GM19463 (cell line): ENCODE results near the gene RASGRP2.

Experiments
- ATAC-seq: cut with Tn5 transposase; IDR thresholded peaks from one replicate; pipeline ENCODE4 v1.9.1; 2021; ENCODE audit warnings: mild to moderate bottlenecking, moderate library complexity; ENCODE audit not compliant: unreplicated experiment

The RASGRP2 gene

DNA sequence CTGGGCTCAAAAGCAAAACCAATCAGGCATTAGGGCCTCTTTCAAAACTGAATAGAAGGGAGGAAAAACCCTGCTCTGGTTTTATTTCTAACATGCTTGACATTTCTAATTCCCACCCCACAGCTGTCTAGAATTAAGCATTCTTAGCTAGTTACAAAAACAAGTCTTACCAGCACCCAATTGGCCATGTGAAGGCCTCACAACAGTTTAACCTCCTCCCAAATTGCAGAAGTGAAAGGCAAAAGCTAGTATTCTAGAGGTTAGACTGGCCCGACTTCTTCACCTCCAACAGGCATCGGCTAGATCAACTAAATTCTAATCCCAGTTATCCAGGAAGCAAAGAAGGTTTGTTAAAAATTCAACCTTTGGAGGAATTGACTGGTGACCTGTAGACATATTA is 27.9 kb upstream of the RASGRP2 start:
- ATAC-seq, result no peak

DNA sequence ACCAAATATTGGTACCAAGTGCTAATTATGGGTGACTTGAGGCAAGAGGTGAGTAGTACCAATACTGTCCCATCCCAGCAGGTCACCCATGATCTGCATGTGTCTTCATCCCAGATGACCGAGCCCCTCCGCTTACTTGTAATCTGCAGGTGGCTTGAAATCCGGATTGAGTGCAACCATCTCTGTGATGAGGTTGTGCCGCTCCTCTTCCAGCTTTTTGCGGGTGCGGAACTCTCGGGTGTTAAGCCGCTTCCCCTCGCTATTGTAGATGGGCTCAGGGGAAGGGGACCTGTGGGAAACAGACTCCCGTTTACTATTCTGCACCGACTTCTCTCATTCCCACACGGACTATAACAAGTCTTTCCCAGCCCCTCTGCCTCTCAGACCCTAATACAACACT is 26.2 kb upstream of the RASGRP2 start:
- ATAC-seq, result no peak

DNA sequence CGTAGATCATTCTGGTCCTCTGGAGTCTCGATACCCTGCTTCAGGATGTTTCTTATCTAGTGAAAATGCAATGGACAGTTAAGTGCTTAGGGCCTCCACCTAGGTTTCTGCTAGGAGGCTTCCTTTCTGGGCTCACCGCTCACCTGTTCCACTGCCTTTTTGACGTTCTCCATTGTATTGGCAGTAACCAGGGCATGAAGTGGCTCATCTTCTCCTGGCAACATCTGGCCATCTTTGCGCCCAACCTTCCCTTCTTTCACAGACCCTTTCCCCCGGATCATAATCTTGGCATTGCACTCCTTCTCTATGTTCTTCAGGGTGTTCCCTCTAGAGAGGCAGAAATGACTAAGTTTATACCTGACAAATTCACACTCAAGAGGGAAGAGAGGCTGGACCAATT is 25.3 kb upstream of the RASGRP2 start:
- ATAC-seq, result no peak

DNA sequence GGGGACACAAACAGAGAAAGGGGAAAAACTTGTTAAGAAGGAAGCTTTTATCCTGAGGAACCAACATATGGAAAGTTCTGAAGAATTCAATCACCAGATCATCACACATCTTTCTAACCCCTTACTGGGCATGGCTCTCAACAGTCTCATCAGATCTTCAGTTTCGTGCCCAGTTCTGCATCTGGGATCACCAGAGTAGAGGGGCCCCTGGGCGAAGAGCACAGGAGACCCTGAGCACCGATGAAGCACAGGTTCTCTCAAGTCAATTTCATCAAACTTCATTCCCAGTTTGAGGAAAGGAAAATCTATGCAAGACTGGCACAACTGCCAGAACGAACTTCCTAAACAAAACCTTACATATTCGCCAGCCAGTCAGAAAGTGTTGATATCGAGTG is 24.4 kb upstream of the RASGRP2 start:
- no peak for ATAC-seq

DNA sequence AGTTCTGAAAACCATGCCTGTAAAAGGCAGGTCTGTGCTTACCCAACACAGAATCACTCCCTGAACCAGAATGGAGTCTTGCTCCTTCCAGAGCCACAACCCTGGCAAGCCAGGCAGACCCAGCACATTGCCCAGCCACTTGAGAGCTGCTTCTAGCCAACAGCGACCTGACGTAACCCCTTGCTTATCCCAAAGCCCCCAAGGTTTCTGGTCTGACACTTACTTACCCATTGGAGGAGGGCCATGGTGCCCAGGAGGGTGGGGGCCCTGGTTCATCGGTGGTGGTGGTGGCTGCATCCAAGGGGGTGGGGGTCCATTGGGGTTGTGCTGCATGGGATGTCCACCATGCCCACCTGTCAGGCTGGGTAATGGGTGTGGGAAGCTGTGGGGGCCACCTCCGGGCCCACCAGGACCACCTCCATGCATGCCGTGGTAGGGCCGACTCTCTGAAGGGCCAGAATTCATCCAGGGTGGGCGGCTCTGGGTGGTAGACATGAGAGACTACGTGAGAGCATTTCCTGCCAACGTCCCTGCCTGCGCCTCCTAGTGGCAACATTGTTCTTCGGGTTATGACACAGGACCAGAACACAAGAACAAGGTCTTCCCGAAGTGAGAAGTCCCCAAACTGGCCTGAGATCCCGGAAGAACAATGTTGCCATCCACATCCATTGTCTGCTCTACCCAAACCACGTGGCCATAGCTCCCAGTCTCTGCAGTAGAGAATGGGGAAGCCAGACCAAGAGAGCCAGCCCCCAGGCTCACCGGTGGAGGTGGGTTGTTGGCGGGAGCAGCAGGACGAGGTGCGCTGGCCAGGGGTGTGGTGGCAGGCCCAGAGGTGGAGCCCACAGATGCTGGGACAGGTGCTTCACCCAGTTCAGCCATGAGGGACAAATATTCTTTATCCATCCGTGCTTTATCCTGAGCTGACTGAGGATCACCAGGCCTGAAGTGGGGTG is 23.7 kb upstream of the RASGRP2 start:
- no peak for ATAC-seq

DNA sequence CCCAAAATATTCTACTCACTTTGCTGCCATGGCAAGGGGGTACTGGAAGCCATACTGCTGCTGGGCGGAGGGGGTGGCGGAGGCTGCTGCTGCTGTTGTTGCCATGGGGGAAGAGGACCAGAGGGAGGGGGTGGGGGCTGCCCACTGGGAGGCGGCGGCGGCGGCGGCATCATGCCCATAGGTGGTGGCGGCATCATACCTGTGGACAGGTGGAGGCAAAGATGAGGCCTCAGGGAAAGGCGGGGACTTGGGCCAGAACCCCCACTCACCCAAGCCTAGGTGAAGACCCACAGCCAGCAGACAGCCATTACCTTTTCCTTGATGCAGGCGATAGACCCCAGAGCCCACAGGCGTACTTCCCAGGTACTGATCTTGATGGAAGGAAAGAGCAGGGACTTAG is 22.9 kb upstream of the RASGRP2 start:
- ATAC-seq, result no peak

DNA sequence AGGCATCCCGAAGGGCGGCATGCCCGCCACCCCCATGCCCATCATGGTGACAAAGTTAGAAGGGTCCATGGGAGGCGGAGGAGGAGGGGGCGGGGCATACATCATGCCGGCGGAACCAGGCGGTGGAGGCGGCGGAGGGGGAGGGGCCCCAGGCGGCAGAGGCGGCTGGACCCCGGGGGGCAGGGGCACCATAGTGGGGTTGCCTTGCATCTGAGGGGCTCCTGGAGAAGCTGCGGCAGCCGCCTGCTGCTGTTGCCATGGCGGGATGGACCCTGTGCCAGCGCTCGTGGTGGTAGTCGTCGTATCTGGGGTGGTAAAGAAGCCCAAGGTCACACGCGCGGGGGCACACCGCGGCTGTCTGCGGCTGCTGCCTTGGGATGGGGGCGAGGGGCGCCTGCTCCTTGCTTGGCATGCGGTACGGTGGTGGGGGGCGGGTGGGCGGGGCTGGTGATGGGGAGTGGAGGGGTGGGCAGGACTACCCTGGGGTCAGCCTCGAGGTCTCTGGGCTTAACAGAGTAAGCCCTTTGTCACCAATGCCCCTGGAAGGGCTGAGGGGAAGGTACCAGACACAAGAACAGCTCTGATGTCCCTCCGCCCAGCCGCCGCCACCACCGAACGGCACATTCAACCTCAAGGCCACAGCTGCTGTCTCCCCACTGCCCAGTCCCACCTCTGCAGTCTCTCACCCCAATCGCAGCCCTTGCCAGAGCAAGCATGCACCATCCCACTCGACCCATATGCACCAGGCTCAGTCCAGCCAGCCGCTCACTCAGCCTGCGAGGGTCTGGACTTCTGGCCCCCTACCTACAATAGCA is 22.1 kb upstream of the RASGRP2 start:
- ATAC-seq, result no peak

DNA sequence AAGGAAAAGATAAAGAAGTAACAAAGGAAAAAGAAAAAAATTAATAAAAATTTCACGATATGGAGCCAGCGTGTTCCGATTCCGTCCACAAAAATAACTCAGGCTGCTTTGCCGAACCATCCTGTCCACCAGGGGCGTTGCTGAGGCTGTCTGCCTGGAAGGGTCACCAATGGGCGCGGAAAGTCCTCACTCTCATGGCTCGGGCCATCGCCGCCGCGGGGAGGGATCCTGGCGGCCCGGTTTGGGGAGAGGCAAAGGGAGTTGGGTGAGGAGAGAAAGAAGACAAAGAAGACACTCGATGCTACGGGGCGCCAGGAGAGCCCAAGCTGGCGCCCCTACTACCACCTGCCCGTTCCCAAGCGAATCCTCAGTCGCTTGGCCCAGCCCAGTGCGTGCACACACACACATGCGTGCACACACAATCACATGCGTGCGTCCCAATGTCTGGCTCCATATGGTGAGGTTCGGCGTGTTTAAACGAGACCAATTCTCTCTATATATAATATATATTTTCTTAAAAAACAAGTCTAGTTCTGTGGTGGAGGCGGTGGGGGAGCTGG is 21.4 kb upstream of the RASGRP2 start:
- ATAC-seq, result no peak

DNA sequence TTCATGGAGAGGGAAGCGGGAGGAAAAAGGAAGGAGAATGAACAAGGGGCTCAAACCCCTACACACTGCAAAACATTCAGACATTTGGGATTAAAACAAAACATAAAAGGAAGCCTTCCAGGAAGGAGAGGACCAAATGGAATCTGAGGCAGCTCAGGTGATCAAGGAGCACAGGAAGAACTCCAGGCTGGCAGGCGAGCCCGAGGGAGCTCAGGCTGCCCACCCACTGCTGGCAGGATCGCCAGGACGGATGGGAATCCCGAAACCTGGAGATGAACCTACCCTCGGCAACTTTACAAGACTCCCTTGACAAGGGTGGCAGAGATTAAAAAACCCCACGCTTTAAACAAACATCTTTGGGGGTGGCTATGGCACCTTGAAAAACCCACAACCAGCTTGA is 20.8 kb upstream of the RASGRP2 start:
- no peak for ATAC-seq

DNA sequence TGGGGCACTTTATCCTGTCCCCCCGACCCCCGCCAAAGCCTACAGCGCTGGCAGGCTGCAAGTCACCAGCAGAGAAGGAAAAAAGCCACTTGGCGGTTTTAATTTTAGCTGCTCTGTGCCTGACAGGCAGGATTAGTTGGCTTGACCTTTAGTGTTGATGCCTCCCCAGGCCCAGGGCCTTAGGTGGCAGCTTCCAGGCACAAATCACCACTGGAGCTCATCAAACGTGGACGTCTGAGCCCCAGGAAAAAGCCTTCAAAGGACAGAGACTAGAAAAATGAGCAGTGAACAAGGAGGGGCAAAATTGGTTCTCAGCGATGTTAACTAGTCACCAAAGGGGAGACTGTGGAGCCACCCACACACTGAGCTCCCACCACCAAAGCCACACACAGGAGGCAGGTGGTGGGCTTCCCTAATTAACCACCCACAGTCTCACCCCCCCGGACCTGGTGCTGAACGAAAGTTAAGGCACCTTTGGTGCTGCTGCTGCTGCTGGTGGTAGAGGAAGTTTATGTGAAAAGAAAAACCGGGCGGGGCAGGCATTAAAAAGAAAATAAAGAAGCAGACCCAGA is 20.2 kb upstream of the RASGRP2 start:
- no peak for ATAC-seq

DNA sequence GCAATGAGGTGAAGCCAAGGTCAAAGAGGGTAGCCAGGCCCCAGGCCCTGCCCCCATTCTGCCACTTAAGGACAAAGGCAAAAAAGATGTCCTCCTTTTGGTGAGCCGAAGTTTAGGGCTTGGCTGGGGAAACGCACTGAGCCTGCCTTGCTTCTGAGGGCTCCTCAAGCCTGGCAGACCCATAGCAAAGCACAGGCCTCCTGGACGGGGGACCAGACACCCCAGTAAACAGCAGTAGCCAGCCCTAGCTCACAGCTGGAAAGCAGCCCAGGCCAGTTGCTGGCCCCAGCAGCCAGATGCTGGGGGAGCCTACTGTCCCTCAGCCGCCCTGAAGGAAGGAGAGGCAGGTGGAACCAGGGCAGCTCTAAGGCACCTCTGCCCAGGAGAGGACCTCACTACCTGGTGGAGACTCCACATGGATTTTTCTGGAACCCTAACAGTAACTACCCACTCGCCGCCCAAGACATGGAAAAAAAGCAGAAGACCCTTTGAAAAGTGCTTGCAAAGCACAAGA is 19.6 kb upstream of the RASGRP2 start:
- ATAC-seq, result no peak

DNA sequence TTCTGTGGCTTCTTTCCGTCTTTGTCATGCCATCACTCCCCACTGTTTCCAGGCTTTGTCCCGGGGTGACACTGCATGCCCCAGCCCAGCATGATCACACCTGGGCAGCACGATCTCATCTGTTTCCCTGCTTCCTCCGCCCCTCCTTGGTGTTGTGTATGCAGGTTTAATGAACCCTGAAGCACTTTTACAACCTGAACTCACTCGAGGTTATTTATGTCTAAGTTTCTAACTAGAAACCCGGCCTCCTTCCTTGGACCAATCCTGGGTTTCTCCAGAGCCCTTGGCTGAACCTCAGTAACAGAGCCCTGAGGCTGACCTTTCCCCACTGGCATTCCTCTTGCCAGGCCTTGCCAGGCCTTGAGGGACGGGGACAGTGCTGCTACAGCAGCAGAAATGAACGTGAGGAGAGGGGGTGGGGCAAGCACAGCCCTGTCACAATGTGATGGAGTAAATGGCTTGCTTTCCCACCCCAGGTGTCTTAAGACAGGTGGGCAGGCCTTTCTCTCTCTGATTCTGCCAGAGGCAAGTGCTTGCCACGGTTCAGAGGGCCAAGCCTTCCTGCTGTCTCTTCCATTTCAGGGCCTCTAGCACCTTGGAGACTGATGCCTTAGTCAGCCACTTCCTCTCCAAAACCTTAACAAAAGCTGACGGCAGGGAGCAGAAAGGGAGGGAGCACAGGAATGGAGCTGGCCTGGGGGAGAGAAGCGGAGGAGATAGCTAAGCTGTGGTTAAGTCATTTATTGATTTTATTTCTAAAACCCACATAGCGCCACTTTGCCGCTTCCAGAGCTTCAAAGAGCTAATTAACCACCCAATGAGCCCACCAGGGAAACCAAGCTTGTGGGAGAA is 19.0 kb upstream of the RASGRP2 start:
- no peak for ATAC-seq

DNA sequence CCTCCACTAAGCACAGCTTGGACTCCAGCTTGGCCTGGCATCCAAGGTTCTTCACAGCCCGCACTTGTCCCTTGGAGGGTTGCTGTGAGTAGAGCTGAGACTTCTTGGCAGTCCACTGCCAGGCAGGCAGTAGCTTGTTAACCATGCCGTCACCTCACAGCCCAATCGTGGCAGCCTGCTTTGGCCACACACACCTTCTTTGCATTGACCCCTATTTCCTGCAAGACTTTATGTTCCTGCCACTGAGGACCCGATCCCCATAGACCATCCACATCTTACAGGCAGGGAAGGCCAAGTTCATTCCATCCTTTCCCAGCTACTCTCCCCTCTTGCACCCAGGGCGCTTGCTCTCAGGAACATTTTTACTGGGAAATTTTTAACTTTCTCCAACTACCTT is 18.3 kb upstream of the RASGRP2 start:
- no peak for ATAC-seq

DNA sequence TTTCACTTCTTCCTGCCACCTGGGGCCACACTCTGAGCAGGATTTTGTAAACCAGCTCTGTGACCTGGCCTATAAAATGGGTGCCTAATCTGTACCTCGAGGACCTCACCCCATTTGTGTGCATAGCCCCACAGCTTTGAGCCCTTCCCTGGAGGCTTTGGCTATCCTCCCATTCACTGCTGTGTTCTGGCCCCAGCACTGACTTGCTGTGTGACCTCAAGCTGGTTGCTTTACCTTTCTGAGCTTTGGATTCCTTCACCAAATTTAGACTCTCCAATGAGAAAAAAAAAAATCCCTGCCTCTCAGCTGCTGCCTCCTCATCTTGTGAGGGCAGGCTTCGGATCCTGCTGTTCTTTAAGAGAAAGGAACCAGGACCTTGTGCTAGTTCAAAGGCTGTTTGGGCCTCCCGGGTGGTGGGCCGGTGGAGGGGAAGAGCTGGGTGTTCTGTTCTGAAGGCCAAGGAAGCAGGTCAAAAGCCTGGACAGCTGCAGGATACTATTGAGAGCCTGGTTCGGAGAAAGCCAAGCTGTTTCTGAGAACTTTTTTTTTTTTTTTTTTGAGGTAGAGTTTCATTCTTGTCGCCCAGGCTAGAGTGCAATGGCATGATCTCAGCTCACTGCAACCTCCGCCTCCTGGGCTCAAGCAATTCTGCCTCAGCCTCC is 16.9 kb upstream of the RASGRP2 start:
- ATAC-seq, result no peak

DNA sequence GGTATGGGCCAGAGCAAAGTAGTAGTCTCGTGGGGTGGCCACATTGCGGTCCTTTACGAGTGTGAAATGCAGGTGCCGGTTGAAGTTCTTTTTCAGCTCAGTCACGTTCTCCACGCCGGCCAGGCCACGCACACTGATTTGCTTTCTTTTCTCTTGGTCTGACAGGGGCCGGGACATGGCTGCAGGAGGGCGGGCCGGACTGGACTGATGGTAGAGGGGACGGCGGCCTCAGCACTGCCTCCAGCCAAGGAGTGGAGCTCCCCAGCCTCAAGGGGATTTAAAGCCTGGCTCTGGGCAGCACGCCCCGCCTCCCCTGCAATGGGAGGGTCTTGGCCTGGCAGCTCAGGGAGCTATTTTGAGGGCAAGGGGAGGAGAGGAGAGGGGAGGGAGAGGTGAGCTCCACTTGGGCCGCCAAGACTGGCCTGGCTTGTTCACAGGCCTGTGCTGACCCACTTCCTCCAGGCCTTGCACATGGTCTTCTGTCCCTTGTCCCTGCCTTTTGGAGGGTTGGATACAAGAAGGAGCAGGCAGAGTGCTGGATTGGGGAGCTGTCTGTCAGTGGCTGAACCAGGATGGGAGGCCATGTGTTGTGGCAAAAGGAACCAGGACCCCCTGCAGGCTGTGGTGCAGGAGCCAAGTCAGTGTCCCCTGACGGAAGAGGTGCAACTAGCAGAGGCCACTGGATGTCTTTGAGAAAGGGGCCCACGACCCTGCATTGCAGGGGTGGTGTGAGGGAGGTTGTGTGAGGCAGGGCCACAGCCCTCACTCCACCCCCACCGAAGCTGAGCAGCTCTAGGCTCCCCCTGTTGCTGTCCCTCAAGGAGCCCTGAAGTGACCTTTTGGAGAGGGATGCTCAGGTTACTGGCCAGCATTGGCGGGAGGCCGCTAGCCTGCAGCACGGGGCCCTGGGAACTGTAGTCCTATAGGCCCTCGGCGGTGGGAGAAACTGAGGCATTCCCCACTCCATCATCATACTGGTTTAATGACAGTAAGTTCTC is 16.1 kb upstream of the RASGRP2 start, which contains the start of gene PYGM:
Gene PYGM (minus strand): TSS at position 253 of the 998 bp plus-strand sequence. CDS start 76 bp downstream, at position 177.
- ATAC-seq, result no peak

DNA sequence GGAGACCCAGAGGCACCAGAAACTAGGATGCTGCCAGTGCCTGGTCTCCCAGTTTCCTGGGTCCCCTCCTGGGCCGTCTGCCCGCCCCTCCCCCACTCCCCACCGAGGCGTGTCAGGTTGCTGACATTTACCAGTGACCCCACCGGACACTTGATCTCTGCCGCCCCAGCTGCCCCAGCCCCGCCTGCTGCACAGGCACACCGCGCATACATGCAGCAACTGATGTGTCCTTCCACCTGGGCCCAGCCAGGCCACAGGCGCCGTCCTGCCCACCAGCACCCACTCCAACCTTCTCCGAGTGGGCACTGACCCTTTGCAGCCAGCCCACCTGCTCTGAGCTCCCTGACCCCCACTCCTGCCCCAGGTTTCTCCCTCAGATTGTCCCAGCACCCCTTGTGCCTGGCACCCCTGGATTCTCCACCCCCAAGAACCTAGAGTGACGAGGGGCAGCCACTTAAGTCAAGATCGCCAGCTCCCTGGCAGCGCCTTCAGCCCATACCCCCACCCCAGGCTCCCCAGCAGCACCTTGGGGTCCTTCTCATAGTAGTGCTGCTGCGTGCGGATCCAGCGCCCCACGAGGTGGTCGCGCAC is 15.3 kb upstream of the RASGRP2 start:
- ATAC-seq, result no peak

DNA sequence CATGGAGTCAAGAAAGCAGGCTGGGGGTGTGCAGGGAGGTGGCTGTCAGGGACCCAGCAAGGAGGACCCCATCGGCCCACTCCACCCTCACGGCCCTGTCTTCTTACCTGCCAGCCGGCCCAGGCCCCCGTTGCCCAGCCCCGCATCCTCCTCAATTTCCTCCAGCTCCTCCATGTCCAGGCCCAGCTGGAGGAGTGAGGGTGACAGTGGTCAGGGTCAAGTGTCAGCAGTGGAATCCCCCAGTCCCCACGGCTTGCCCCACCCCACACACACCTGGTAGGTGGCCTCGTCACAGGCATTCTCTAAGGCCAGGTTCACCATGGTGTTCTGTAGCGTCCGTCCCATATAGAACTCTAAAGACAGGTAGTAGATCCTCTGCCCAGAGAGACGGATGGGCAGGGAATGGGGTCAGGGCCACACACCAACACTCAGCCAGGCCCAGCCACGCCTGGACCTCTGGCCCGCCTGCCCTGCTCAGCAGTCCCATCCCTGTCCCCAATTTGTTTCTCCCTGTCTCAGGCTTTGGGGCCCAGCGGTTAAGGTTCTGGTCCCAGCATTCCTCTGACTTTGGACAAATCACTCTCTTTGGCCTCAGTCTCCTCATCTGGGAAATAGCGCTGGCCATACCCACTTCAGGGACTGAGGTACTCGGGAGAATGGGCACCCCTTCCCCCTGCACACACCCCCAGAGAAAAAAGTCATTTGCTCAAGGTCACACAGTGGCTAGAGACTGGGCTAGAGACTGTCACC is 14.6 kb upstream of the RASGRP2 start:
- no peak for ATAC-seq
